Testis (tissue), 2 donors: ENCODE results near the gene MEGF11.

ENCODE experiments used
- POLR2A ChIP-seq: fragments of 450-650 bp; IDR thresholded peaks from one replicate; pipeline ENCODE4 v1.6.1; 2017; ENCODE audit warnings: antibody characterized with exemption, mild to moderate bottlenecking, moderate library complexity
- TF ChIP-seq, protein P1 (sequence below), 3 experiments: fragments of 450-650 bp in 2 of 3; fragments of 200-600 bp in 1 of 3; sonication (generic) in 1 of 3; IDR thresholded peaks; one replicate each; pipeline ENCODE4 v1.5.1; 2016 to 2019; ENCODE audit warnings: antibody characterized with exemption in 3 of 3, mild to moderate bottlenecking in 2 of 3, moderate library complexity in 1 of 3

DNA sequence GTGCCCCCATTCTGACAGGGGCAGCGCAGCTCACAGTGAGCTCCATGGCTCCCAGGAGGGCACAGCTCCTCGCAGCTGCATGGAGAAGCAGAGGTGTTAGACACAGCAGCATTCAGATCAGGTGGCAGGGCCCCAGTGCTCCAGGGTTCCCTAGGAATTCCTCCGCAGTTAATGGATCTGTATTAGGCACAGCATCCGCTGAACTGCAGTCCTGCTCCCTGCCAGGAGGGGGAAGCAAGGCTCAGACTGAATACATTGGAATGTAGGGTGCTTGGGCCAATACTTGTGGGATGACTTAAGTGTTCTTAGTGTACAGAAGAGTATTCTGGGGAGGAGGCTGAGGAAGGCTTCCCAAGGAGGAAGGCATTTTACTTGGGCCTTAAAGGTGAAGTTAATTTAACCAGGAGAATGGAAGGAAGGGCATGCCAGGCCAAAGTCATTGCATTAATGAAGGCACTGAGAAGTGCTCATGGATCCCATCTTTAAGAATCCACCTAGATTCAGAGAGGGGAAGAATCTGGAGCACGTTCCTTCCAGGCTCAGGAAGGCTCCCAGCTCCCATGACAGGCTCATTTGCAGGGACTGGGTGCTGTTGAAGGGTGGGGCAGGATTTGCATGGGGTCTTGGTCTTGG, 272.6 kb downstream of the MEGF11 start:
- TF ChIP-seq, protein P1, sequence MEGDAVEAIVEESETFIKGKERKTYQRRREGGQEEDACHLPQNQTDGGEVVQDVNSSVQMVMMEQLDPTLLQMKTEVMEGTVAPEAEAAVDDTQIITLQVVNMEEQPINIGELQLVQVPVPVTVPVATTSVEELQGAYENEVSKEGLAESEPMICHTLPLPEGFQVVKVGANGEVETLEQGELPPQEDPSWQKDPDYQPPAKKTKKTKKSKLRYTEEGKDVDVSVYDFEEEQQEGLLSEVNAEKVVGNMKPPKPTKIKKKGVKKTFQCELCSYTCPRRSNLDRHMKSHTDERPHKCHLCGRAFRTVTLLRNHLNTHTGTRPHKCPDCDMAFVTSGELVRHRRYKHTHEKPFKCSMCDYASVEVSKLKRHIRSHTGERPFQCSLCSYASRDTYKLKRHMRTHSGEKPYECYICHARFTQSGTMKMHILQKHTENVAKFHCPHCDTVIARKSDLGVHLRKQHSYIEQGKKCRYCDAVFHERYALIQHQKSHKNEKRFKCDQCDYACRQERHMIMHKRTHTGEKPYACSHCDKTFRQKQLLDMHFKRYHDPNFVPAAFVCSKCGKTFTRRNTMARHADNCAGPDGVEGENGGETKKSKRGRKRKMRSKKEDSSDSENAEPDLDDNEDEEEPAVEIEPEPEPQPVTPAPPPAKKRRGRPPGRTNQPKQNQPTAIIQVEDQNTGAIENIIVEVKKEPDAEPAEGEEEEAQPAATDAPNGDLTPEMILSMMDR (IDR thresholded peaks at IDR 0.05) = peak; percentile 37 to 77 (median 74)
- TF ChIP-seq POLR2A = no peak
